Measurements from ENCODE around the gene FERMT1. TPM values are rescaled to one million over a fixed set of nuclear protein-coding genes. Genes with fewer than 3 reads are reported as not detected.

The FERMT1 gene
- polyA plus RNA-seq, 1 donor: 21.4 TPM

DNA sequence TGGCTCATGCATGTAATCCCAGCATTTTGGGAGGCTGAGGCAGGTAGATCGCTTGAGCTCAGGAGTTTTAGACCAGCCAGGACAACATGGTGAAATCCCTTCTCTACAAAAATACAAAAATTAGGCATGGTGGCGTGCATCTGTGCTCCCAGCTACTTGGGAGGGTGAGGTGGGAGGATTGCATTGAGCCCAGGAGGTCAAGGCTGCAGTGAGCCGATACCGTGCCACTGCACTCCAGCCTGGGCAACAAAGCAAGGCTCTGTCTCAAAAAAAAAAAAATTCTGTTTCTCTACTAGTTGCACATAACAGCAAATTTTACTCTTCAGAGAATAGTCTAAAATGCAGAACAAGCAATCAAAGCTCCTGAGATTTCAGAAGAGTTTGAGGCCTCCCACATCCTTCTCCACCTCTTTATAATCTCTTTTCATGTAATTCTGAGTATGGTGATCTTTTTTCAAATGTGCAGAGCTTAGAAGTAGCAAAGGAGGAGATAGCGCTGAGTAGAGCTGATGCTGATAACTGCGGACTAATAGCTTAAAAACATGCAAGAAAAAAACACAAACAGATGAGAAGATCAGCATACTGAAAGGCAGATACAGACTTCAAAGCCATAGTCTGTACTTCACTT lies 92.3 kb downstream of the FERMT1 start:
- DNase-seq: no peak
- WGBS (ENCODE audit: insufficient coverage, low lambda C conversion rate): 100% methylated on average over 3 of the region's 6 CpGs
- Histone ChIP-seq H3K4me3 (ENCODE audit: low read length) (no peak overlapping the region), H3K9me3 (ENCODE audit: control insufficient read depth, low read depth, low read length) (no peaks in the 10 kb centered on the region), H3K4me1 (ENCODE audit: control insufficient read depth, insufficient read depth, low read length) (no peaks in the 10 kb centered on the region), H3K27me3 (ENCODE audit: control insufficient read depth, insufficient read depth, low read length) (no peaks in the 10 kb centered on the region), H3K36me3 (ENCODE audit: control insufficient read depth, insufficient read depth, low read length) (peaks cover 50% of the 10 kb centered on the region), H3K27ac (ENCODE audit: low read length) (no peak overlapping the region)

DNA sequence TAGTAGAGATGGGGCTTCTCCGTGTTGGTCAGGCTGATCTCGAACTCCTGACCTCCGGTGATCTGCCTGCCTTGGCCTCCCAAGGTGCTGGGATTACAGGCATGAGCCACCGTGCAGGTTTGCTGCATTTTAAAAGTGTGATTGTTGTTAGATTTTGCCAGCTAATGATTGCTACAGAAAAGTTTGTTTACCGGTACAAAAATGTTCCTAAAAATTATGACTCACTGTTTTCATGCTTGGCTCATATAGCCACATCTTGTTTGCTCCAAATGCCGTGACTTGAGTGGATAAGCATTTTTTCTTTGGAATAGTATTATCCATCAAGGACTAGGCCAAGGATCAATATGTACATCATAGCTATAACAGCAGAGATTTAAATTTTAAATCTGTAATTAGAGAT lies 93.3 kb downstream of the FERMT1 start:
- WGBS (ENCODE audit: insufficient coverage, low lambda C conversion rate): 100% methylated on average over 1 of the region's 6 CpGs
- Histone ChIP-seq H3K36me3 (ENCODE audit: control insufficient read depth, insufficient read depth, low read length) (peaks cover 53% of the 10 kb centered on the region), H3K4me3 (ENCODE audit: low read length) (no peak overlapping the region), H3K4me1 (ENCODE audit: control insufficient read depth, insufficient read depth, low read length) (no peaks in the 10 kb centered on the region), H3K27ac (ENCODE audit: low read length) (no peak overlapping the region), H3K27me3 (ENCODE audit: control insufficient read depth, insufficient read depth, low read length) (no peaks in the 10 kb centered on the region), H3K9me3 (ENCODE audit: control insufficient read depth, low read depth, low read length) (no peaks in the 10 kb centered on the region)
- DNase-seq: no peak

DNA sequence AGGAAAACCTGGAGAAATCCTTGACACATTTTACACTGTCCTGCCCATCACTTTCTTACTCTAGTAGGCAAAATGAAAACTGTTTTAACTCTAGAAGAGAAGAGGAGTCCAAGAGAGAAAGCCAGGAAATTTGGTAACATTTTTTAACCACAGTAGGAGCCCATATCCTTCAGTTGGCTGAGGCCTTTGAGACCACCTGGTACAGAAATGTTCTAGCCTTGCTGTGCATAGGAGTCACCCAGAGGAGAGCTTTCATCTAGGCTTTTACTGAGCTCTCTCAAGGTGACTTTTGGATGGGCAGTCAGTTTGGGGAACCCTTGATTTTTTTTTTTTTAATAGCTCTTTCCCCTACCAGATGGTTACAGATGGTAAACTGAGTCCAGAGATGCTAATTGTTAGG lies 94.0 kb downstream of the FERMT1 start:
- no peaks in the 10 kb centered on the region for H3K4me1 ChIP-seq (ENCODE audit: control insufficient read depth, insufficient read depth, low read length)
- H3K27me3 ChIP-seq (ENCODE audit: control insufficient read depth, insufficient read depth, low read length): no peaks in the 10 kb centered on the region
- no peaks in the 10 kb centered on the region for H3K9me3 ChIP-seq (ENCODE audit: control insufficient read depth, low read depth, low read length)
- no peak for DNase-seq
- peaks cover 53% of the 10 kb centered on the region for H3K36me3 ChIP-seq (ENCODE audit: control insufficient read depth, insufficient read depth, low read length)
- H3K27ac ChIP-seq (ENCODE audit: low read length): no peak overlapping the region
- H3K4me3 ChIP-seq (ENCODE audit: low read length): no peak overlapping the region

DNA sequence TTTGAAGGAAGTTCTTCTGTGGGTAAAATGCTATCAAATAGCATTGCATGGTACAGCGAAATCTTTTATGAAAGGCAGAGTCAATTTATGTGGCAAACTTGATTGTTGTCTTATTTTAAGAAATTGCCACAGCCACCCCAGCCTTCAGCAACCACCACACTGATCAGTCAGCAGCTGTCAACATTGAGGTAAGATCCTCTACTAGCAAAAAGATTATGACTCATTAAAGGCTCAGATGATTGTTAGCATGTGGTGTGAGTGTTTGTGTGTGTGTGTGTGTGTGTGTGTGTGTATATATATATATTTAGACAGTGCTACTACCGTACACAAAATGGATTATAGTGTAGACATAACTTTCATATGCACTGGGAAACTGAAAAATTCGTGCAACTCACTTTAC lies 96.8 kb downstream of the FERMT1 start:
- H3K36me3 ChIP-seq (ENCODE audit: control insufficient read depth, insufficient read depth, low read length): peaks cover 48% of the 10 kb centered on the region
- H3K4me3 ChIP-seq (ENCODE audit: low read length): no peak overlapping the region
- H3K9me3 ChIP-seq (ENCODE audit: control insufficient read depth, low read depth, low read length): no peaks in the 10 kb centered on the region
- DNase-seq: no peak
- no CpG with 5 or more reads among the region's 3 CpGs for WGBS (ENCODE audit: insufficient coverage, low lambda C conversion rate)
- no peaks in the 10 kb centered on the region for H3K27me3 ChIP-seq (ENCODE audit: control insufficient read depth, insufficient read depth, low read length)
- H3K4me1 ChIP-seq (ENCODE audit: control insufficient read depth, insufficient read depth, low read length): no peaks in the 10 kb centered on the region
- H3K27ac ChIP-seq (ENCODE audit: low read length): no peak overlapping the region

Other genes with a start within 250 kb of the FERMT1 start
- 41.5 TPM for gene CHGB, start 211.5 kb downstream of the FERMT1 start, polyA plus RNA-seq
- gene TRMT6, start 172.5 kb downstream of the FERMT1 start, polyA plus RNA-seq: 10.6 TPM
- gene MCM8, start 172.4 kb downstream of the FERMT1 start, polyA plus RNA-seq: 13.1 TPM
- 89.3 TPM for gene CRLS1, start 116.9 kb downstream of the FERMT1 start, polyA plus RNA-seq
- gene LRRN4, start 69.0 kb downstream of the FERMT1 start, polyA plus RNA-seq: 6.3 TPM